H9 (cell line): ENCODE results near the gene AGPAT1. TPM values are rescaled to one million over a fixed set of nuclear protein-coding genes. Genes with fewer than 3 reads are reported as not detected.

Experiments
- DNase-seq: peaks from one replicate; pipeline ENCODE4 v3.0.0-alpha.2; 2017
- H2AFZ ChIP-seq: one replicate; pipeline ENCODE4 v1.6.1; 2013; ENCODE audit warnings: mild to moderate bottlenecking, low read length, control low read depth, moderate library complexity
- H2AK5ac ChIP-seq: 2 replicates; pipeline ENCODE4 v1.6.1; 2013; ENCODE audit warnings: low read length, control low read depth, mixed read lengths; ENCODE audit not compliant: insufficient read length
- H2BK120ac ChIP-seq: one replicate; pipeline ENCODE4 v1.6.1; 2013; ENCODE audit warnings: low read depth, mild to moderate bottlenecking, low read length, control low read depth, inconsistent platforms; ENCODE audit not compliant: poor library complexity, severe bottlenecking
- H2BK12ac ChIP-seq: 2 replicates; pipeline ENCODE4 v1.6.1; 2013; ENCODE audit warnings: low read length, control low read depth, mixed read lengths, low read depth; ENCODE audit not compliant: insufficient read length
- H2BK15ac ChIP-seq: 2 replicates; pipeline ENCODE4 v1.6.1; 2013; ENCODE audit warnings: low read depth, low read length, control low read depth
- H2BK20ac ChIP-seq: one replicate; pipeline ENCODE4 v1.6.1; 2013; ENCODE audit warnings: low read depth, mild to moderate bottlenecking, low read length, control low read depth, inconsistent platforms; ENCODE audit not compliant: poor library complexity, severe bottlenecking
- H2BK5ac ChIP-seq: 2 replicates; pipeline ENCODE4 v1.6.1; 2013; ENCODE audit warnings: low read length, control low read depth, mixed read lengths; ENCODE audit not compliant: insufficient read length
- H3K14ac ChIP-seq: 2 replicates; pipeline ENCODE4 v1.6.1; 2013; ENCODE audit warnings: low read length, control low read depth; ENCODE audit not compliant: insufficient read depth
- H3K18ac ChIP-seq: 2 replicates; pipeline ENCODE4 v1.6.1; 2013; ENCODE audit warnings: low read depth, mild to moderate bottlenecking, mixed read lengths, low read length, control low read depth; ENCODE audit not compliant: insufficient read length
- H3K23ac ChIP-seq: 2 replicates; pipeline ENCODE4 v1.6.1; 2013; ENCODE audit warnings: low read length, control low read depth, mixed read lengths, low read depth; ENCODE audit not compliant: insufficient read length
- H3K23me2 ChIP-seq: 2 replicates; pipeline ENCODE4 v1.6.1; 2013; ENCODE audit warnings: low read depth, mild to moderate bottlenecking, mixed read lengths, low read length, control low read depth; ENCODE audit not compliant: insufficient read length, poor library complexity, severe bottlenecking
- H3K27ac ChIP-seq: 2 replicates; pipeline ENCODE4 v1.5.1; 2013; ENCODE audit warnings: low read length, control low read depth, mixed read lengths, low read depth; ENCODE audit not compliant: insufficient read length
- H3K27me3 ChIP-seq: 2 replicates; pipeline ENCODE4 v1.6.1; 2013; ENCODE audit warnings: low read length, control low read depth, inconsistent platforms; ENCODE audit not compliant: insufficient read depth
- H3K4ac ChIP-seq: 2 replicates; pipeline ENCODE4 v1.6.1; 2013; ENCODE audit warnings: low read depth, mild to moderate bottlenecking, control low read depth, inconsistent platforms, low read length, moderate library complexity
- H3K4me1 ChIP-seq: 2 replicates; pipeline ENCODE4 v1.6.1; 2013; ENCODE audit warnings: low read length, control low read depth, inconsistent platforms; ENCODE audit not compliant: insufficient read depth
- H3K4me2 ChIP-seq: 2 replicates; pipeline ENCODE4 v1.6.1; 2013; ENCODE audit warnings: low read length, control low read depth, mixed read lengths; ENCODE audit not compliant: insufficient read length, insufficient read depth
- H3K56ac ChIP-seq: 2 replicates; pipeline ENCODE4 v1.6.1; 2013; ENCODE audit warnings: low read depth, mild to moderate bottlenecking, mixed read lengths, low read length, control low read depth; ENCODE audit not compliant: insufficient read length
- H3K79me1 ChIP-seq: 2 replicates; pipeline ENCODE4 v1.6.1; 2013; ENCODE audit warnings: low read depth, mild to moderate bottlenecking, moderate library complexity, low read length, control low read depth, inconsistent platforms; ENCODE audit not compliant: insufficient read depth, poor library complexity, severe bottlenecking
- H3K79me2 ChIP-seq: 2 replicates; pipeline ENCODE4 v1.6.1; 2013; ENCODE audit warnings: low read length, control low read depth, inconsistent platforms; ENCODE audit not compliant: insufficient read depth
- H3K9ac ChIP-seq: 2 replicates; pipeline ENCODE4 v1.6.1; 2013; ENCODE audit warnings: low read length, control low read depth, mixed read lengths; ENCODE audit not compliant: insufficient read length; ENCODE audit errors: extremely low read depth
- H3K9me3 ChIP-seq: one replicate; pipeline ENCODE4 v1.6.1; 2013; ENCODE audit warnings: low read depth, low read length, inconsistent platforms; ENCODE audit not compliant: control insufficient read depth
- H3T11ph ChIP-seq: one replicate; pipeline ENCODE4 v1.6.1; 2013; ENCODE audit warnings: mild to moderate bottlenecking, low read length, control low read depth, inconsistent platforms
- H4K20me1 ChIP-seq: one replicate; pipeline ENCODE4 v1.6.1; 2013; ENCODE audit not compliant: control insufficient read depth, insufficient read length, insufficient read depth
- H4K5ac ChIP-seq: 2 replicates; pipeline ENCODE4 v1.6.1; 2013; ENCODE audit warnings: low read depth, mild to moderate bottlenecking, mixed read lengths, low read length, control low read depth; ENCODE audit not compliant: insufficient read length
- H4K8ac ChIP-seq: replicated peaks from 2 replicates; pipeline ENCODE4 v1.6.1; 2013; ENCODE audit warnings: low read length, control low read depth, mixed read lengths, low read depth; ENCODE audit not compliant: insufficient read length
- H4K91ac ChIP-seq: 2 replicates; pipeline ENCODE4 v1.6.1; 2013; ENCODE audit warnings: low read depth, mild to moderate bottlenecking, moderate library complexity, mixed read lengths, low read length, control low read depth; ENCODE audit not compliant: insufficient read length
- H3K27ac Mint-ChIP-seq, 3 experiments: 2 replicates in 2 of 3; 3 replicates in 1 of 3; pipeline ENCODE4 v1.8.0; 2020 to 2021; ENCODE audit warnings: mixed read lengths in 3 of 3, mild to moderate bottlenecking in 1 of 3, moderate library complexity in 1 of 3
- H3K27me3 Mint-ChIP-seq: 2 replicates; pipeline ENCODE4 v1.8.0; 2021; ENCODE audit warnings: low read depth, mild to moderate bottlenecking, moderate library complexity, mixed read lengths
- H3K36me3 Mint-ChIP-seq, 3 experiments: 2 replicates in 2 of 3; 3 replicates in 1 of 3; pipeline ENCODE4 v1.8.0; 2020 to 2021; ENCODE audit warnings: low read depth in 3 of 3, mixed read lengths in 3 of 3; ENCODE audit not compliant: insufficient read depth in 1 of 3
- H3K4me1 Mint-ChIP-seq, 2 experiments: 2 replicates each; pipeline ENCODE4 v1.8.0; 2020; ENCODE audit warnings: mixed read lengths in 2 of 2
- H3K4me3 Mint-ChIP-seq, 2 experiments: 2 replicates in 1 of 2; 3 replicates in 1 of 2; pipeline ENCODE4 v1.8.0; 2020 to 2021; ENCODE audit warnings: mild to moderate bottlenecking in 2 of 2, mixed read lengths in 2 of 2, moderate library complexity in 1 of 2
- H3K9me3 Mint-ChIP-seq, 2 experiments: 2 replicates in 1 of 2; 3 replicates in 1 of 2; pipeline ENCODE4 v1.8.0; 2020; ENCODE audit warnings: mild to moderate bottlenecking in 2 of 2, mixed read lengths in 2 of 2, moderate library complexity in 1 of 2
- CTCF ChIP-seq: fragments of 200-600 bp; sonication (generic); conservative IDR thresholded peaks from 3 replicates; pipeline ENCODE4 v1.8.0; 2021; ENCODE audit warnings: antibody characterized with exemption, mild to moderate bottlenecking
- WGBS: extraction: QIAGEN DNeasy Blood & Tissue Kit; methylation state at CpG from one replicate; pipeline ENCODE4 v1.1.7; 2013; ENCODE audit warnings: missing lambda C conversion rate, low lambda C conversion rate, mixed read lengths; ENCODE audit not compliant: insufficient read length; ENCODE audit errors: extremely low coverage; 5-methylcytosine and 5-hydroxymethylcytosine counted together
- total RNA-seq: library from RNA; stranded (reverse); gene quantifications from 2 replicates; pipeline ENCODE4 v1.2.1, GENCODE V29; 2021

AGPAT1 gene
- total RNA-seq, 1 experiment from 2014 or later = 89.5 TPM

DNA sequence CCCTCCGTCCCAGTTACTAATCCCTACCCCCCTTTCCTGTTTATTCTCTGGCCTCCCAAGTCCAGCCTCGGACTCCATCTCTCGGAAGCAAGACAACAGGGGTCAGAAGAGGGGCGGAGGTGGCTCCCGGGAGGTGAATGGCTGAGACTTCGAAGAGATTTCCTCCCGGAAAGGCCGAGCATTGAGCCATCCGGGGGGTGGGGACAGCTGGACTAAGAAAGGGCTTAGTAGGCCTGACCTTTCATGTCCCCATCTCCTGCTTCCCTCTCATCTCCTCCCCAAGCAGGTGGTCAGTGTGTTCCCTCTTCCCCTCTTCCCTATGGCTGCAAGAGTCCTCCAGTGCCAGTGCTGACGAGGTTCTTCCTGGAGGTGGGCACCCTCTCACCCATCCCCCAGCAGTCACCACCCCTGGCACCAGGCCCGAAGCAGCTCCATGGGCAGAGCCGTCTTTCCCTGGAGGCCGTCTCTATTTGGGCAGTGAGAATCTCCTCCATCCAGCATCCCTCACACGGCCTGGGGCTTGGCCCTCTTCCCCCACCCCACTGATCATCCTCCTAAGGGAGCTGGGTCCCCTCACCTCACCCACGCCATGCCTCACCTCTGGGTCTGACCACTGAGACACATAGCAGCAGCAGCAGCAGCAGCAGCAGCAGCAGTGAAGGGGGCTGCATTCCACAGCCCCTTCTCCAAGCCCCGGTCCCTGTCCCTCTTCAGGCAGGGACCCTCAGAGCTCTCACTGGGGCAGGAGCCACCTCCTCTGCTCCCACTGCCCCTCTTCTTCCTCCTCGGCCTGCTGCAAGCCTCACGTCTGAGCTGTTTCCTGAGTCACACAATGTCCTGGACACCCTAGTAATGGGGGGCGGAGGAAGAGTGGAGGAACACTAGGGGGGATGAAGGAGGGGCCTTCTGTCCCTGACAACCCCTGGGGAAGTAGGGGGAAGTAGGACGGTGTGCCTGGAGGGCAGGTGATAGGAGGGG, 47.7 kb upstream of the AGPAT1 start, which contains the start of gene NOTCH4:
NOTCH4 (minus strand) TSS at position 810 of the 978 bp plus-strand sequence; CDS start at position 671, 139 bp downstream.
- H3K4me2 ChIP-seq = no peak within 1 kb of the TSS
- H3T11ph ChIP-seq = no peak within 1 kb of the TSS
- H2BK12ac ChIP-seq = no peak within 1 kb of the TSS
- H3K18ac ChIP-seq = no peak within 1 kb of the TSS
- no peak within 1 kb of the TSS for H2BK5ac ChIP-seq
- H3K79me1 ChIP-seq = no peaks in the 10 kb centered on the region
- Mint-ChIP-seq H3K27ac (no peak within 1 kb of the TSS; a peak in 1 of 7 replicates), H3K4me3 (no peak within 1 kb of the TSS), H3K4me1 (peaks cover 18% of the 10 kb centered on the region in 2 experiments), H3K27me3 (peaks cover 19% of the 10 kb centered on the region), H3K36me3 (no peaks in the 10 kb centered on the region), H3K9me3 (no peaks in the 10 kb centered on the region)
- H3K4me1 ChIP-seq = 0 out of 2 replicates have a peak, but pooled peaks cover 6% of the 10 kb centered on the region
- no peak within 1 kb of the TSS for H3K27ac ChIP-seq
- H4K5ac ChIP-seq = no peak within 1 kb of the TSS
- no peaks in the 10 kb centered on the region for H3K27me3 ChIP-seq
- no peaks in the 10 kb centered on the region for H3K9me3 ChIP-seq
- H3K56ac ChIP-seq = no peak within 1 kb of the TSS
- no peak within 1 kb of the TSS for H3K9ac ChIP-seq
- H2BK120ac ChIP-seq = no peak within 1 kb of the TSS
- H2BK15ac ChIP-seq = no peak within 1 kb of the TSS
- no peaks in the 10 kb centered on the region for H3K79me2 ChIP-seq
- no peak within 1 kb of the TSS for H3K23ac ChIP-seq
- no peak within 1 kb of the TSS for H4K91ac ChIP-seq
- no peak for TF ChIP-seq CTCF
- no peaks in the 10 kb centered on the region for H4K20me1 ChIP-seq
- H4K8ac ChIP-seq = no peak within 1 kb of the TSS
- H3K23me2 ChIP-seq = no peaks in the 10 kb centered on the region
- no peak within 1 kb of the TSS for H2BK20ac ChIP-seq
- H3K14ac ChIP-seq = no peak within 1 kb of the TSS; the same call in 1 of the 2 replicates
- DNase-seq = no peak
- no CpG with 5 or more reads among the region's 20 CpGs for WGBS
- no peak within 1 kb of the TSS for H2AK5ac ChIP-seq
- no peak within 1 kb of the TSS for H3K4ac ChIP-seq
- H2AFZ ChIP-seq = no peak within 1 kb of the TSS
